Measurements from ENCODE around the gene TGFBRAP1. TPM values are rescaled to one million over a fixed set of nuclear protein-coding genes. Genes with fewer than 3 reads are reported as not detected.

The TGFBRAP1 gene
- total RNA-seq, 1 experiment from 2014 or later, result 16.7 TPM

GRCh38 chr2:105335469-105335868 is 5.9 kb upstream of the TGFBRAP1 start:
- Histone ChIP-seq H2AFZ (no peak overlapping the region), H3K27me3 (ENCODE audit: insufficient read depth, low read depth) (no peaks in the 10 kb centered on the region), H3K79me2 (ENCODE audit: low read depth) (peaks cover 46% of the 10 kb centered on the region), H3K4me2 (no peak overlapping the region), H3K36me3 (ENCODE audit: low read depth) (peaks cover 8% of the 10 kb centered on the region; the same call in 1 of the 2 replicates), H3K9me2 (ENCODE audit: insufficient read depth) (no peaks in the 10 kb centered on the region), H3K4me3 (no peak overlapping the region), H3K27ac (no peak overlapping the region), H4K20me1 (ENCODE audit: insufficient read depth) (no peaks in the 10 kb centered on the region; the same call in 1 of the 2 replicates), H3K9me3 (ENCODE audit: insufficient read depth, low read depth) (no peaks in the 10 kb centered on the region), H3K4me1 (replicated peaks; ENCODE audit: insufficient read depth) (peaks cover 33% of the 10 kb centered on the region), H3F3A (ENCODE audit: insufficient read depth, low read depth) (peaks cover 4% of the 10 kb centered on the region; the same call in 1 of the 2 replicates)
- no peak for DNase-seq
- POLR2A ChIA-PET (ENCODE audit: unreplicated experiment), result no interaction called here
- intact Hi-C loops (cut with micrococcal nuclease; ENCODE audit: unreplicated experiment), result no loop called here
- TF ChIP-seq CTCF (conservative IDR thresholded peaks at IDR 0.05) (no peak), EZH2 (IDR thresholded peaks at IDR 0.05; ENCODE audit: low read depth) (no peak)
- no TSS peak for BruUV-seq (replicated peaks)
- CTCF ChIA-PET, result no interaction called here

GRCh38 chr2:105334211-105334610 is 4.7 kb upstream of the TGFBRAP1 start:
- Histone ChIP-seq H3K27ac (no peak overlapping the region), H2AFZ (no peak overlapping the region), H3F3A (ENCODE audit: insufficient read depth, low read depth) (peaks cover 4% of the 10 kb centered on the region; the same call in 1 of the 2 replicates), H3K36me3 (ENCODE audit: low read depth) (no peaks in the 10 kb centered on the region), H3K9me3 (ENCODE audit: insufficient read depth, low read depth) (no peaks in the 10 kb centered on the region), H3K4me1 (replicated peaks; ENCODE audit: insufficient read depth) (peaks cover 35% of the 10 kb centered on the region), H3K79me2 (ENCODE audit: low read depth) (peaks cover 39% of the 10 kb centered on the region), H3K9me2 (ENCODE audit: insufficient read depth) (no peaks in the 10 kb centered on the region), H3K4me2 (no peak overlapping the region), H3K27me3 (ENCODE audit: insufficient read depth, low read depth) (no peaks in the 10 kb centered on the region), H3K4me3 (no peak overlapping the region), H4K20me1 (ENCODE audit: insufficient read depth) (no peaks in the 10 kb centered on the region)
- CTCF ChIA-PET, result no interaction called here
- intact Hi-C loops (cut with micrococcal nuclease; ENCODE audit: unreplicated experiment), result no loop called here
- TF ChIP-seq EZH2 (IDR thresholded peaks at IDR 0.05; ENCODE audit: low read depth) (no peak), CTCF (conservative IDR thresholded peaks at IDR 0.05) (no peak)
- no TSS peak for BruUV-seq (replicated peaks)
- POLR2A ChIA-PET (ENCODE audit: unreplicated experiment), result no interaction called here
- no peak for DNase-seq

- Histone ChIP-seq H3K4me1 (replicated peaks; ENCODE audit: insufficient read depth) (peaks cover 33% of the 10 kb centered on the region), H3K4me3 (peak overlapping the region; percentile 87; the same call in 1 of the 2 replicates), H2AFZ (peak overlapping the region; percentile 93), H4K20me1 (ENCODE audit: insufficient read depth) (no peaks in the 10 kb centered on the region), H3F3A (ENCODE audit: insufficient read depth, low read depth) (no peaks in the 10 kb centered on the region; the same call in 1 of the 2 replicates), H3K9me3 (ENCODE audit: insufficient read depth, low read depth) (no peaks in the 10 kb centered on the region), H3K27ac (peak overlapping the region; percentile 69), H3K4me2 (peak overlapping the region; percentile 99), H3K27me3 (ENCODE audit: insufficient read depth, low read depth) (no peaks in the 10 kb centered on the region), H3K9me2 (ENCODE audit: insufficient read depth) (no peaks in the 10 kb centered on the region), H3K36me3 (ENCODE audit: low read depth) (no peaks in the 10 kb centered on the region), H3K79me2 (ENCODE audit: low read depth) (peaks cover 39% of the 10 kb centered on the region)
- BruUV-seq (replicated peaks), result no TSS peak
- TF ChIP-seq EZH2 (IDR thresholded peaks at IDR 0.05; ENCODE audit: low read depth) (no peak), CTCF (conservative IDR thresholded peaks at IDR 0.05) (no peak)
- ChIA-PET POLR2A (ENCODE audit: unreplicated experiment) (interaction anchor here (0.6 to 0.7 kb wide), 2 partner anchors 50 to 217 kb away, joined by 3 to 4 read pairs; no protein-coding TSS in a partner anchor), CTCF (interaction anchor here (0.5 to 0.8 kb wide), 3 partner anchors 14 to 262 kb away, joined by 3 read pairs; no protein-coding TSS in a partner anchor)
- peak; percentile 57 to 75 for DNase-seq
- intact Hi-C loops (cut with micrococcal nuclease; ENCODE audit: unreplicated experiment), result no loop called here
Observed at GRCh38 chr2:105330681-105331375, 1.3 kb upstream of the TGFBRAP1 start.

All from PC-9 (cell line).